NCI-H2196 treated with DMSO at 0.1 percent for 48 hours (cell line): Measurements from ENCODE around the gene VEPH1.

Experiments
- DNase-seq: peaks from one replicate; lab custom pipeline; 2025; ENCODE audit not compliant: unreplicated experiment; lab: John Stamatoyannopoulos, UW

The VEPH1 gene

DNA sequence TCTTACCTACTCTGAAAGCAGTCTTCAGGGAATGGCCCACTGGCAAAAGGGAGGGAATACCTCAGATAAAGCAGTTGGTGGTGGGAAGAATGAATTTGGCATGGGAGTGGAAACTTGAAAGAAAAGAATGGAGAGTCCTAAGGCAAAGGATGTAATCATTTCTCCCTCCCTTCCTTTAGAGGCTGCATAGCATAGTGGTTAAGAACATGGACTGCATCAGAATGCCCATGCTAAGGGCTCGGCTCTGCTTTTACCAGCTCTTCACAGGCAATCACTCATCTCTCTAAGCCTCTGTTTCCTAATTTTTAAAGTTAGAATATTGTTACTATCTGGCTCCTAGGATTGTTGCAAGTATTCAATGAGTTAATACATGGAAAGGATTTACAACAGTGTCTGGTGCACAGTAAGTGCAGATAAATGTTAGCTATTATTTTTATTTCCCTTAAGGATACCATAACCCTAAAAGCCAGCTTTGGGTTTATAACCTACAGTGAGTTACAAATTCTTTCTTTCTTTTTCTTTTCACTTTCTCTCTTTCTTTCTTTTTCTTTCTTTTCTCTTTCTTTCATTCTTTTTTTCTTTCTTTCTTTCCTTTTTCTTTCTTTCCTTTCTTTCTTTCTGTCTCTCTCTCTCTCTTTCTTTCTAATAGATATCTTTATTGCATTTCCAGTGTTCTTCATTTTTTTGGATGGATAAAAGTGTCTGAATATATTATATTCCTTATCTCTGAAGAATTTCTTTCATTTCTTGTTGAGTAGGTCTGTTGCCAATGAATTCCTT is 23.6 kb downstream of the VEPH1 start:
- no peak for DNase-seq

GRCh38 chr3:157477441-157477840 is 25.8 kb downstream of the VEPH1 start:
- DNase-seq: no peak

GRCh38 chr3:157475921-157476414 is 27.2 kb downstream of the VEPH1 start:
- no peak for DNase-seq

DNA sequence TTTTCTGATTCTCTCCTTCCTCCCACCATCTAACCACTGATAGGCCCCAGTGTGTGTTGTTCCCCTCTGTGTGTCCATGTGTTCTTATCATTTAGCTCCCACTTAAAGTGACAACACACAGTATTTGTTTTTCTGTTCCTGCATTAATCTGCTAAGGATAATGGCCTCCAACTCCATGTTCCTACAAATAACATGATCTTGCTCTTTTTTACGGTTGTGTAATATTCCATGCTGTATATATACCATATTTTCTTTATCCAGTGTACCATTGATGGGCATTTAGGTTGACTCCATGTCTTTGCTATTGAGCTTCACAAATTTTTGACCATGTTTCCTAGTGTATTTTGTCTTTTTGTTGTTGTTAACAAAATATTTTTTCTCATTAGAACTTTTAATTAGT is 30.6 kb downstream of the VEPH1 start:
- DNase-seq: no peak

DNA sequence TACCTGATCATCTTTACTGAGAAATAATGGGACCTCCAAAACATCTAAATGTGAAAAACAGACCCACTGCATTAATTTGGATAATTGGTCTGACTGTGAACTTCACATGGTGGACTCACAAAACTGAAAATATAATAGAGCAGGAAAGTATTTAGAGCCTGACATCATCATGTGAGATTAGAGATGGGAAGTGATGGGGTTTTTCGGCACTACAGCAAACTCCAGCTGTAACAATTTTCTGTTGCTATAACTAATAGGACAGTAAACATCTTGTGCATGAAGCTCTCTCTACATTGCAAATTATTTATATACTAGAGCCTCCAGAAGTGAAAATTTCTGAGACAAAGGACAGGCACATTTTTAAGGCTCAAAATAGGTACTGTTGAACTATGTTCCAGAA is 32.2 kb downstream of the VEPH1 start:
- no peak for DNase-seq

DNA sequence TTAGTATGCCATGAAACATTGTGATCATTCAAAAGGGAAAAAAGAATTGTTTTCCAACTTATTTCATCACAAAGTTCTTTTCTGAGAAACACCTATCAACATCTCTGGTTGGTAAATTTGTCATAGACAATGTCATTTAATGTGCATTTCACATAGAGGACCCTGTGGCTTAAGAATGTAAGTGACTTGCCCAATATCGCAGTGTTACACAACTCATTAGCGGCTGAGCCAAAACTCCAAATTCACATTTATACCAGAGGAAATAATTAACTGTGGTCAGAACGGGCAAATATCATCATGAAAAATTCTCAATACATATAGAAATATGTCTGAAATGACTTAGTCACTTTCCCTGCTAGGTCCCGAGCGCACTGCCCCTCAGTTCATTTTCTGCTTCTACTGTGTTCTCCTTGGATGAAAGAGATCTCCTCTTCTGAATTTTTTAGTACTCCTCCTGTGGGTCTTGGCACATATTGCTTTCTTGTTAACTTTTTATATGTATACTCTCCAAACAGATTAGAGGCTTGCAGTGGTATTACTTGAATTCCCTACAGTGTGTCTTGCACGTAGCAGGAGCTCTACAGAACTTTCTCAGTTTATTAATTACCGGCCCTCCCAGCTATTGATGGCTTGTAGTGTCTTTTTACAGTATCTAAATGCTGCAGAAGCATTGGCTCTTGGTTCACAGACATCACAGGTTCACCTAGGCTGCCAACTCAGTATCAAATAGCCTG is 33.5 kb downstream of the VEPH1 start:
- no peak for DNase-seq

DNA sequence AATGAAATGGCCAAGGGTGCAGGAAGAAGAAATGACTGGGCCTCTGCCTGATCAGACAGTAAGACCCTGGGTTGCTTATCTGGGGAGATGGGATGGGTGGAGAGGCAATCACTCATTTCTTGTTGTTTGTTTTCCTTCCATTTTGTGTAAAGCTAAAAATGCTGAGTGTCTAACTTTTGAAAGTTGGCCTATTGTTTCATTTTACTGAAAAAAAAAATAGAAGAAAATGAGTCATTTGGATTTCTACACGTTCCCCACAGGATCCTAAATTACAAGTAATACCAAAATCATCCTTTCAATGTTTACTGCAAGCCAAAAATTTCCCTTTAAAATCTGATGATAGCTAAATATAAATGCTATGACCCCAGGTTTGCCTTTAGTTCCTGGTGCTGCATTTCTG is 36.0 kb downstream of the VEPH1 start:
- no peak for DNase-seq

- no peak for DNase-seq
Measured at GRCh38 chr3:157465741-157466140, 37.5 kb downstream of the VEPH1 start.

DNA sequence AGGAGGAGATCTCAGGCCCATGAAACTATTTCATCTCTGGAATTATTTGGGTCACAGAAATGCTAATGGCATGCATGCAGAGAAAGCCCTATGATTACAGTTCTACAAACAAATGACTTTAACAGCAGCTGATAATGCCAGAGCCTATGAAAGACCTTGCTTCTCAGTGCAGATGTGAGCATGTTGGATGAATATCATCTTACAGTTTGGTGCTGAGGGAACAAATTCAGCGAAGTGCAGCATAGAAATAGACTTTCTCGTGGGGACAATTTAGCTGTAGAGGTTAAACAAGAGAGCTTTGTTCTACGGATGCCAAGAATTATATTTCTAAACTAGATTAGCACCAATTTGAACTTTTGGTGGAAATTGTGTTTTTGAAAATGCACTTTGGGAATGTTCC is 38.9 kb downstream of the VEPH1 start:
- DNase-seq: no peak

GRCh38 chr3:157463816-157464215 is 39.4 kb downstream of the VEPH1 start:
- no peak for DNase-seq

DNA sequence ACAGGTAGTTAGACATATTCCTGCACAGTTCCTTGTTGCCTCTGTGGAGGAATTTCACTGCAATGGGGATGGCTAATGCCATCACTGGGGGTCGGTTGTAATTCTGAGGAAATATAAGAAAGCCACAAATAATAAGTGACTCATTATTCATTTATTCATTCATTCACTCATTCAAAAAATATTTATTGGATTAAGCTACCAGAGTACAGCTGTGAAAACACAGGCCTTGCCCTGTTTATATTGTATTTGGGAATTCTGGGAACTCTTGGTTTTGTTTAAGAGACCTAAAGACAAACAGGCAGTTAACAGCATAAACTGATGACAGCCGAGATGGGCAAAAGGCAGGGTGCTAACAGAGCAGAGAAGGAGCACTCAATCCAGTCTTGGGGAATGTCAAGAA is 43.0 kb downstream of the VEPH1 start:
- DNase-seq: no peak

- no peak for DNase-seq
Measured at GRCh38 chr3:157459706-157460105, 43.5 kb downstream of the VEPH1 start.

DNA sequence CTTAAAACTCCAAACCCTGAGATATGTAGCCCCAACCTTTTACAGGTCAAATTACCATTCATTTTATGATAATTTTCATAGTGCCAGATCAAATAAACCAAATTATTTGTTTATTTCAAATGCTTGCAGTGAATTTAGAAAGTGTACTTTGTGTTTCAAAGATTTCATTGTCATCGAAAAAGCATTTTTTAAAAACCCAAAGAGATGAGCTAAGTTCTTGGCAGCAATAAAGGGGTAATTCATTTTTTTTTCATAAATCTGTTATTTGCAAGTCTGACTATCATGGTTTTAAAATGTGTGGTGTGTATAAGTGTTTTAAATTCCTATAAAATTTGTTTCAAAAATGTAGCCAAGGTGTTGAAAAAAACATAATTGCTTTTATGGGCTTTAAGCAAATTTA is 49.4 kb downstream of the VEPH1 start:
- no peak for DNase-seq

DNA sequence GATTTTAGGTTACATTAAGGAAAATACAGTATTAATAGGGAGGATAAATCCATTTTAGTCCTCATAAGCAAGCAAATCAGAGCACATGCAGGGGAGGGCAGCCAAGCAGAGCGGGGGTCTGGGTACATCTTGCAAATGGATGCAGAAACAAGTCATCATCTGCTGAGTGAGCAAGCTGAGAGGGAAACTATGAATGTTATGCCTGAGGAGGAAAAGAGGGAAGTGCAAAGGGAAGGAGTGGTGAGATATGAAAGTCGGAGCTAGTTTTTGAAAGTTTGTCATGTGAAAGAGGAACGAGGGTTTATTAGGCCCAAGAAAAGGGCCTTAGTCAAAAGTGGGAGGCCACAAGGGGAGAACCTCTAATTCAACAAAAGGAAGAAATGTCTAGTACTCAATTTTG is 51.1 kb downstream of the VEPH1 start:
- no peak for DNase-seq

GRCh38 chr3:157447026-157447694 is 56.1 kb downstream of the VEPH1 start:
- DNase-seq: no peak

DNA sequence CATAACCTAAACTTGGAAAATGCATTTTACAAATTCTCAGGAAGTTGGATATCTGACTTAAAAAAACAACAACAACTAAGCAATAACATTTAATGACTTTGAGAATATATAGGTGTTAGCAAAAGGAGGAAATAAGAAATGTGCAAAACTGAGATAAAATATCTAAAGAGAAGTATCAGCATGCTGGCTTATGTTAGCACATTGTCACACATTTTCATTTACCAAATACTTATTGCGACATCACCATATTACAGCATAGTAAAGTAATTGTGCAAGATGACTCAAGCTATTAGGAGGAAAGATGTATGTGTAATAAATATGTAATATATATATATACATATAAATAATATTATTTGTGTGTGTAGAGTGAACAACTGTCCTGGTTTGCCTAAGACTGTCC is 57.4 kb downstream of the VEPH1 start:
- no peak for DNase-seq

GRCh38 chr3:157444797-157445184 is 58.4 kb downstream of the VEPH1 start:
- DNase-seq: no peak

DNA sequence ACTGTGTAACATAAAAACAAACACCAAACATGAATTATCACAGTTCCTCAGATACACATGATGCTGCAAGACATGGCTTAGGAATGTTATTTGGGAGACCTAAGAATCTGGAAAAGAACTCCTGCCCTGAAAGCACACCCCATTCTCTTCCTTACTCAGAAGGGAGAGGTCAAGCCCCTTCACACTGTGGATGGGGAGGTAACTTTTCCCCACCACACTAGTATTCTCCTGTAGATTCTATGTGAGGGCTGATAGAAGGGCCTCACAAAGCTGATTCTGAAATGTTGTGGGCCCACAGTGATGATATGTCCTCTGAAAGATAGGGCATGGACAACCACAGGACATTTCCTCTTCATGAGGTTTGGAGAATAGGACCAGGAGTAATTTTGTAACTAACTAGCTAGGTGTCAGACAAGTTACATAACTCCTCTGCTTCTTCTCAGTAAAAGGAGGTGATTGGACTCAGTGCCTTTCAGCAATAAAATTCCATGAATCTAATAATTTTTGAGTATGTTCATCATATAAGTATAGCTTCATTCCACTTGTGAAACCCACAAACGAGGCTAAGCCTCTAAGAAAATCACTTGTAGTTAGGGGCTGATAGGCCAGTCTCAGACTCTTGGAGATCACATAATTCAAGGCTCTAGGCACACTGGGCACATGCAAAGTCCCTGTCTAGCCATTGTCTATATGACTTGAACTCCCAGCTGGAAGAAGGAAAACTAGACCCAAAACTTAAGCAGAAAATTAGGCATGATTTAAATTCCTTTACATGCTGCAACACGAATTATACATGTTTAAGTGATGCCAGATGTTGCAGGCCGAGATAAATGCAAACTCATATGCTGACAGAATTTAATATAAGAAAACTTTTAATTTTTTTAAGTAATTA is 59.1 kb downstream of the VEPH1 start:
- DNase-seq: no peak

- DNase-seq: no peak
Measured at GRCh38 chr3:157442729-157443128, 60.5 kb downstream of the VEPH1 start.

DNA sequence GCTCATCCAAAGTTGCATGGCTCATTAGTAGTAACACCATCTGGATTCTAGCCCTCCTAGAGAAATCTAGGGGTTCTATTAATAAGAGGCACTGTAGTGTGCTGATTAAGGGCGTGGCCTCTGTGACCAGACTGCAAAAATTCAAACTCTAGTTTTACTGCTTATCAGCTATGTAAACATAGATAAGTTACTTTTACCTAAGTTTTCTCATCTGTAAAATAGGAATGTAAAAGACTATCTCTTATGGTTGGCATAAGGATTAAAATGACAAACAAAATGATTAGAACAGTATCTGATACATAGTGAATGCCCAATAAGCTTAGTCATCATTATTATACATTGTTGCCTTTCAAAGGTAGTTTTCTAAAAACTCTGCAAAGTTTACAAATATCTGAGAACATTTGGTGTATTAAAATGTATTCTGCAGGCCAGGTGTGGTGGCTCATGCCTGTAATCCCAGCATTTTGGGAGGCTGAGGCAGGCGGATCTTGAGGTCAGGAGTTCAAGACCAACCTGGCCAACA is 62.1 kb downstream of the VEPH1 start:
- DNase-seq: no peak
